ENCODE measurements around the gene ODAPH. TPM values are rescaled to one million over a fixed set of nuclear protein-coding genes. Genes with fewer than 3 reads are reported as not detected.
"Not testable (repeated sequence)": the region's sequence is repeated elsewhere in the genome, so short reads cannot be mapped to it uniquely, and the experiment has no call there.

The ODAPH gene
- total RNA-seq, 5 donors from 2014 or later (not counting 1 experiment from before 2014, with no cell fraction given): 0.47 TPM; not detected in 4

- Histone ChIP-seq H3K36me3 (ENCODE audit: control insufficient read depth in 2 of 2, extremely low read depth in 1 of 2, insufficient read depth in 1 of 2, low read length in 1 of 2) (peaks cover 0 to 19% of the 10 kb centered on the region in 2 donors), H3K9me3 (no peaks in the 10 kb centered on the region), H3K27ac (ENCODE audit: low read length) (peak within 1 kb of the TSS; percentile 97), H3K4me1 (ENCODE audit: control insufficient read depth in 1 of 2, extremely low read depth in 1 of 2, insufficient read depth in 2 of 2, low read length in 2 of 2) (peaks cover 30 to 40% of the 10 kb centered on the region in 2 experiments), H3K27me3 (replicated peaks in 1 of 2; ENCODE audit: control insufficient read depth in 2 of 2, extremely low read depth in 1 of 2, insufficient read depth in 2 of 2, low read length in 1 of 2) (no peaks in the 10 kb centered on the region), H3K4me3 (ENCODE audit: control insufficient read depth in 1 of 2, extremely low read depth in 1 of 2, low read length in 1 of 2) (peak within 1 kb of the TSS; percentile 77 to 96)
- ChIA-PET CTCF (interaction anchor here in 1 of 2 donors (0.8 to 3.0 kb wide), 5 partner anchors 9 to 1679 kb away, joined by 3 to 21 read pairs (median 3); partner anchors contain the start of genes G3BP2 and USO1), POLR2A (interaction anchor here (0.6 to 2.9 kb wide), 7 partner anchors 8 to 475 kb away, joined by 3 to 19 read pairs (median 7); partner anchors contain the start of gene USO1 (in 1 of the 2))
- Mint-ChIP-seq H3K27me3 (no peaks in the 10 kb centered on the region), H3K9me3 (no peaks in the 10 kb centered on the region), H3K36me3 (peaks cover 29% of the 10 kb centered on the region), H3K4me3 (no peak within 1 kb of the TSS), H3K27ac (peak within 1 kb of the TSS; percentile 96), H3K4me1 (peaks cover 38 to 59% (median 56%) of the 10 kb centered on the region in 3 donors)
- WGBS (ENCODE audit: insufficient coverage): under 1% methylated on average over 58 of the region's 61 CpGs
- peak; percentile 89 to 91 (median 90) for ATAC-seq (replicated peaks in 1 of 4)
- peak; percentile 81 to 97 (median 92) for DNase-seq
Observed at GRCh38 chr4:75514131-75514948, 41.5 kb upstream of the ODAPH start, which contains the start of the genes RCHY1 and THAP6. Gene RCHY1, minus strand, starts transcription at chr4:75514403. Its CDS starts 117 bp downstream, at chr4:75514286. Gene THAP6, plus strand, starts transcription at chr4:75514473. Its CDS starts 980 bp downstream, at chr4:75515453.

DNA sequence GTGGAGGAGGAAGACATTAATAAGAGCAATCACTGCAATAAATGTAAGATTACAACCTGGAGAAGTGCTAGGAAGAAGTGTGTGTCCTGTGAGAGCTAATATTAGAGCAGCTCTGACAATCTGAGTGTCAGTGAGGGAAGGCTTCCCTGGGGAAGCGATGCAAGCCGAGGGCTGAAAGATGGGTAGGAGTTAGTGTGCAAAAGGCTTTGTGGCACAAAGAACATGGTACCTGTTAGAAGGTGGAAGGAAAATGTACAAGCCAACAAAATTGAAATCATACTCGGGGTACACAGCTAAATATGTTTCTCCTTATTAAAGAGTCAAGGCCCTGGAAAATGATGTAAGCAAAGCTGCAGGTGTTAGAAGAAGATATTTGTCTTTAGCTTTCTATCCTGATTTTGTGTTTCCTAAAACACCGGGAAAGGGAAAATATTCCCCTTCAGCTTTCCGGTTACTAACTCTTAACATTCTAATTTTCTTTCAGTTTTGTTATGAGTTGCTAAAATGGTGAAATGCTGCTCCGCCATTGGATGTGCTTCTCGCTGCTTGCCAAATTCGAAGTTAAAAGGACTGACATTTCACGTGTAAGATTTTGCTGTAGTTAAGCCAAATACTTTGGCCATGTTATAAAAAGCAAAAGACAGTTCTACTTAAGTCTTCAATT, 40.8 kb upstream of the ODAPH start:
- Histone ChIP-seq H3K9me3 (no peaks in the 10 kb centered on the region), H3K27ac (ENCODE audit: low read length) (peak overlapping the region; percentile 97), H3K4me3 (ENCODE audit: control insufficient read depth in 1 of 2, extremely low read depth in 1 of 2, low read length in 1 of 2) (peak overlapping the region; percentile 77 to 96), H3K27me3 (replicated peaks in 1 of 2; ENCODE audit: control insufficient read depth in 2 of 2, extremely low read depth in 1 of 2, insufficient read depth in 2 of 2, low read length in 1 of 2) (no peaks in the 10 kb centered on the region), H3K36me3 (ENCODE audit: control insufficient read depth in 2 of 2, extremely low read depth in 1 of 2, insufficient read depth in 1 of 2, low read length in 1 of 2) (peaks cover 0 to 19% of the 10 kb centered on the region in 2 donors), H3K4me1 (ENCODE audit: control insufficient read depth in 1 of 2, extremely low read depth in 1 of 2, insufficient read depth in 2 of 2, low read length in 2 of 2) (peaks cover 26 to 35% of the 10 kb centered on the region in 2 experiments)
- ChIA-PET CTCF (interaction anchor here (0.6 to 3.0 kb wide), 4 partner anchors 209 to 1326 kb away, joined by 3 to 21 read pairs (median 4); partner anchors contain the start of gene USO1 (in 1 of the 2)), POLR2A (interaction anchor here (0.7 to 2.9 kb wide), 6 partner anchors 10 to 475 kb away, joined by 3 to 19 read pairs (median 6); partner anchors contain the start of gene USO1 (in 1 of the 2))
- ATAC-seq (replicated peaks in 1 of 4): no peak
- Mint-ChIP-seq H3K9me3 (no peaks in the 10 kb centered on the region), H3K27ac (peak overlapping the region; percentile 96), H3K4me1 (peaks cover 42 to 55% (median 52%) of the 10 kb centered on the region in 3 donors), H3K4me3 (no peak overlapping the region), H3K36me3 (peaks cover 28% of the 10 kb centered on the region), H3K27me3 (no peaks in the 10 kb centered on the region)
- 8% methylated on average over 2 of the region's 9 CpGs for WGBS (ENCODE audit: insufficient coverage)
- DNase-seq: peak in 6 of 35 experiments; percentile 2 to 61 (median 6)

DNA sequence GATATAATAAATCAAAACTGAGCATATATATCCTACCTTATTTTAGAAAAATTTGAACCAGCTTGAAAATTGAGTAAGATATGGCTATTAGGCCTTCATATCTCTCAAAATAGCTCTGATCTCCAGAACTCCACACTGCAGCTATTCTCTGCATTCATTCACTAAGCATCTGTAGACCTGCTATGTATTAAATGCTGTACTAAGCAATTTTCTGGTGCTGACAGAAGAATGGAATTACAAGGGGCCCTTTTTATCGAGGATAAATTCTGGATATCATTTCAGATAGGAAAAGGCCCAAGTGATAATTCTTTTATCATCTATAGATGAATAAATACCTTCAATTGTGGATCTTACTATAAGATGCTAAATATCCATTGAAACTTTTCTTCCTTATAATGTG, 39.7 kb upstream of the ODAPH start:
- Mint-ChIP-seq H3K27ac (peak overlapping the region; percentile 96), H3K27me3 (no peaks in the 10 kb centered on the region), H3K4me3 (no peak overlapping the region), H3K9me3 (no peaks in the 10 kb centered on the region), H3K36me3 (peaks cover 34% of the 10 kb centered on the region), H3K4me1 (peaks cover 53 to 60% (median 58%) of the 10 kb centered on the region in 3 donors)
- peaks cover 26 to 29% of the 10 kb centered on the region in 2 experiments for H3K4me1 ChIP-seq (ENCODE audit: control insufficient read depth in 1 of 2, extremely low read depth in 1 of 2, insufficient read depth in 2 of 2, low read length in 2 of 2)
- no peaks in the 10 kb centered on the region for H3K27me3 ChIP-seq (replicated peaks in 1 of 2; ENCODE audit: control insufficient read depth in 2 of 2, extremely low read depth in 1 of 2, insufficient read depth in 2 of 2, low read length in 1 of 2)
- ChIA-PET POLR2A (interaction anchor here in 1 of 2 donors (0.5 to 1.6 kb wide), 3 partner anchors 153 to 417 kb away, joined by 4 to 5 read pairs (median 4); no protein-coding TSS in a partner anchor), CTCF (interaction anchor here (0.6 to 1.0 kb wide), 4 partner anchors 8 to 642 kb away, joined by 3 read pairs; no protein-coding TSS in a partner anchor)
- no CpG with 5 or more reads among the region's 1 CpG for WGBS (ENCODE audit: insufficient coverage)
- H3K9me3 ChIP-seq: no peaks in the 10 kb centered on the region
- no peak overlapping the region for H3K4me3 ChIP-seq (ENCODE audit: control insufficient read depth in 1 of 2, extremely low read depth in 1 of 2, low read length in 1 of 2)
- DNase-seq (no peak), ATAC-seq (replicated peaks in 1 of 4) (no peak)
- H3K36me3 ChIP-seq (ENCODE audit: control insufficient read depth in 2 of 2, extremely low read depth in 1 of 2, insufficient read depth in 1 of 2, low read length in 1 of 2): peaks cover 0 to 22% of the 10 kb centered on the region in 2 donors
- H3K27ac ChIP-seq (ENCODE audit: low read length): peak overlapping the region; percentile 97

DNA sequence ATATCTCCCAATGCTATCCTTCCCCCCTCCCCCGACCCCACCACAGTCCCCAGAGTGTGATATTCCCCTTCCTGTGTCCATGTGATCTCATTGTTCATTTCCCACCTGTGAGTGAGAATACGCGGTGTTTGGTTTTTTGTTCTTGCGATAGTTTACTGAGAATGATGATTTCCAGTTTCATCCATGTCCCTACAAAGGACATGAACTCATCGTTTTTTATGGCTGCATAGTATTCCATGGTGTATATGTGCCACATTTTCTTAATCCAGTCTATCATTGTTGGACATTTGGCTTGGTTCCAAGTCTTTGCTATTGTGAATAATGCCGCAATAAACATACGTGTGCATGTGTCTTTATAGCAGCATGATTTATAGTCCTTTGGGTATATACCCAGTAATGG, 36.4 kb upstream of the ODAPH start:
- POLR2A ChIA-PET; H3K9me3 Mint-ChIP-seq; CTCF ChIA-PET; H3K4me3 Mint-ChIP-seq; H3K27me3 ChIP-seq (replicated peaks in 1 of 2; ENCODE audit: control insufficient read depth in 2 of 2, extremely low read depth in 1 of 2, insufficient read depth in 2 of 2, low read length in 1 of 2); H3K4me1 ChIP-seq (ENCODE audit: control insufficient read depth in 1 of 2, extremely low read depth in 1 of 2, insufficient read depth in 2 of 2, low read length in 2 of 2); H3K4me3 ChIP-seq (ENCODE audit: control insufficient read depth in 1 of 2, extremely low read depth in 1 of 2, low read length in 1 of 2); H3K27ac ChIP-seq (ENCODE audit: low read length); H3K27ac Mint-ChIP-seq; H3K27me3 Mint-ChIP-seq; H3K9me3 ChIP-seq; ATAC-seq (replicated peaks in 1 of 4); DNase-seq: not testable (repeated sequence)
- H3K36me3 Mint-ChIP-seq: peaks cover 61% of the 10 kb centered on the region
- H3K4me1 Mint-ChIP-seq: peaks cover 60 to 68% (median 65%) of the 10 kb centered on the region in 3 donors
- no CpG with 5 or more reads among the region's 7 CpGs for WGBS (ENCODE audit: insufficient coverage)
- H3K36me3 ChIP-seq (ENCODE audit: control insufficient read depth in 2 of 2, extremely low read depth in 1 of 2, insufficient read depth in 1 of 2, low read length in 1 of 2): peaks cover 0 to 39% of the 10 kb centered on the region in 2 donors

DNA sequence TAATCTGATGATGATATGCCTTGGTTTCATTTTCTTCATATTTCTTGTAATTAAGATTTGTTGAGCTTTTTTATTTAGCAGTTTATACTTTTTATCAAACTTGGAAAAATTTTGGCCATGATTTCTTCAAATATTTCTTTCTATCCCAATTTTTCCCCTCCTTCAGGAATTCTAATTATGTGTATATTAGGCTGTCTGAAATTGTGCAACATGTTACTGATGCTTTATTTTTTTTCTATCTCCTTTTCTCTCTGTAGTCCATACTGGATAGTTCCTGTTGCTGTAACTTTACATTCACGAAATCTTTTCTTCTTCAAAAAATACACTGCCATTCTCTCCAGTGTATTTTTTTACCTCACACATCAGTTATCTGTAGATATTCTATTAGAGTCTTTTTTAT, 30.8 kb upstream of the ODAPH start:
- POLR2A ChIA-PET: interaction anchor here in 1 of 2 donors (1.0 kb wide), 1 partner anchor 10 kb away, joined by 3 read pairs; no protein-coding TSS in a partner anchor
- no CpG with 5 or more reads among the region's 1 CpG for WGBS (ENCODE audit: insufficient coverage)
- Mint-ChIP-seq H3K27ac (no peak overlapping the region), H3K4me1 (peaks cover 26 to 35% (median 31%) of the 10 kb centered on the region in 3 donors), H3K36me3 (peaks cover 78% of the 10 kb centered on the region), H3K27me3 (no peaks in the 10 kb centered on the region), H3K4me3 (no peak overlapping the region), H3K9me3 (no peaks in the 10 kb centered on the region)
- no peaks in the 10 kb centered on the region for H3K9me3 ChIP-seq
- CTCF ChIA-PET: interaction anchor here in 1 of 2 donors (0.6 kb wide), 1 partner anchor 185 kb away, joined by 3 read pairs; no protein-coding TSS in a partner anchor
- H3K27ac ChIP-seq (ENCODE audit: low read length): no peak overlapping the region
- H3K4me3 ChIP-seq (ENCODE audit: control insufficient read depth in 1 of 2, extremely low read depth in 1 of 2, low read length in 1 of 2): no peak overlapping the region
- ATAC-seq (replicated peaks in 1 of 4) (no peak), DNase-seq (no peak)
- H3K4me1 ChIP-seq (ENCODE audit: control insufficient read depth in 1 of 2, extremely low read depth in 1 of 2, insufficient read depth in 2 of 2, low read length in 2 of 2): no peaks in the 10 kb centered on the region
- H3K36me3 ChIP-seq (ENCODE audit: control insufficient read depth in 2 of 2, extremely low read depth in 1 of 2, insufficient read depth in 1 of 2, low read length in 1 of 2): peaks cover 3 to 61% of the 10 kb centered on the region in 2 donors
- no peaks in the 10 kb centered on the region for H3K27me3 ChIP-seq (replicated peaks in 1 of 2; ENCODE audit: control insufficient read depth in 2 of 2, extremely low read depth in 1 of 2, insufficient read depth in 2 of 2, low read length in 1 of 2)
